Measurements from ENCODE around the gene S100A7. TPM values are rescaled to one million over a fixed set of nuclear protein-coding genes. Genes with fewer than 3 reads are reported as not detected.

Gene S100A7
- total and polyA plus RNA-seq, 4 donors, result not detected

GRCh38 chr1:153417136-153417888 is 43.1 kb downstream of the S100A7 start:
- Histone ChIP-seq H3K27me3 (ENCODE audit: control insufficient read depth in 4 of 4, insufficient read depth in 4 of 4, low read length in 3 of 4) (no peaks in the 10 kb centered on the region), H3K4me1 (ENCODE audit: control insufficient read depth in 4 of 4, insufficient read depth in 4 of 4, low read length in 3 of 4) (no peaks in the 10 kb centered on the region), H3K36me3 (ENCODE audit: control insufficient read depth in 4 of 4, insufficient read depth in 3 of 4, low read depth in 1 of 4, low read length in 3 of 4) (no peaks in the 10 kb centered on the region), H3K9ac (ENCODE audit: low read depth in 1 of 2, low read length in 2 of 2) (no peak overlapping the region), H3K27ac (ENCODE audit: low read depth in 1 of 2, low read length in 2 of 2) (no peak overlapping the region), H3K9me3 (ENCODE audit: control insufficient read depth in 4 of 4, low read length in 3 of 4) (peaks cover 0 to 3% (median under 1%) of the 10 kb centered on the region in 4 donors), H3K4me3 (ENCODE audit: low read depth in 1 of 3, low read length in 3 of 3) (no peak overlapping the region)
- DNase-seq (ENCODE audit: low spot score), result no peak
- TF ChIP-seq ZBTB33 (IDR thresholded peaks at IDR 0.05), result no peak
- TF ChIP-seq YY1 (IDR thresholded peaks at IDR 0.05), result no peak
- TF ChIP-seq SP1 (IDR thresholded peaks at IDR 0.05), result no peak
- TF ChIP-seq CTCF (IDR thresholded peaks at IDR 0.05; ENCODE audit: low read depth, low read length, missing input control), result no peak
- TF ChIP-seq FOXA2 (IDR thresholded peaks at IDR 0.05), result no peak
- no peak for TF ChIP-seq NR2F2 (IDR thresholded peaks at IDR 0.05)
- no peak for TF ChIP-seq ATF3 (IDR thresholded peaks at IDR 0.05)
- TF ChIP-seq JUND (IDR thresholded peaks at IDR 0.05), result no peak
- no peak for TF ChIP-seq HNF4A (conservative IDR thresholded peaks at IDR 0.05)
- no peak for TF ChIP-seq MAX (IDR thresholded peaks at IDR 0.05)
- TF ChIP-seq GABPA (IDR thresholded peaks at IDR 0.05 in 1 of 2, conservative IDR thresholded peaks at IDR 0.05 in 1 of 2), result no peak
- no peak for TF ChIP-seq REST (IDR thresholded peaks at IDR 0.05)
- TF ChIP-seq FOXA1 (IDR thresholded peaks at IDR 0.05), result no peak
- no peak for TF ChIP-seq HNF4G (IDR thresholded peaks at IDR 0.05)
- WGBS, result 69% methylated on average over 12 of the region's 12 CpGs

All from liver (tissue), 9 donors.